ENCODE measurements around the gene FGL2. TPM values are rescaled to one million over a fixed set of nuclear protein-coding genes. Genes with fewer than 3 reads are reported as not detected.

Gene FGL2, protein sequence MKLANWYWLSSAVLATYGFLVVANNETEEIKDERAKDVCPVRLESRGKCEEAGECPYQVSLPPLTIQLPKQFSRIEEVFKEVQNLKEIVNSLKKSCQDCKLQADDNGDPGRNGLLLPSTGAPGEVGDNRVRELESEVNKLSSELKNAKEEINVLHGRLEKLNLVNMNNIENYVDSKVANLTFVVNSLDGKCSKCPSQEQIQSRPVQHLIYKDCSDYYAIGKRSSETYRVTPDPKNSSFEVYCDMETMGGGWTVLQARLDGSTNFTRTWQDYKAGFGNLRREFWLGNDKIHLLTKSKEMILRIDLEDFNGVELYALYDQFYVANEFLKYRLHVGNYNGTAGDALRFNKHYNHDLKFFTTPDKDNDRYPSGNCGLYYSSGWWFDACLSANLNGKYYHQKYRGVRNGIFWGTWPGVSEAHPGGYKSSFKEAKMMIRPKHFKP
- 29.9 and 31.0 TPM in 2 replicates for total RNA-seq

DNA sequence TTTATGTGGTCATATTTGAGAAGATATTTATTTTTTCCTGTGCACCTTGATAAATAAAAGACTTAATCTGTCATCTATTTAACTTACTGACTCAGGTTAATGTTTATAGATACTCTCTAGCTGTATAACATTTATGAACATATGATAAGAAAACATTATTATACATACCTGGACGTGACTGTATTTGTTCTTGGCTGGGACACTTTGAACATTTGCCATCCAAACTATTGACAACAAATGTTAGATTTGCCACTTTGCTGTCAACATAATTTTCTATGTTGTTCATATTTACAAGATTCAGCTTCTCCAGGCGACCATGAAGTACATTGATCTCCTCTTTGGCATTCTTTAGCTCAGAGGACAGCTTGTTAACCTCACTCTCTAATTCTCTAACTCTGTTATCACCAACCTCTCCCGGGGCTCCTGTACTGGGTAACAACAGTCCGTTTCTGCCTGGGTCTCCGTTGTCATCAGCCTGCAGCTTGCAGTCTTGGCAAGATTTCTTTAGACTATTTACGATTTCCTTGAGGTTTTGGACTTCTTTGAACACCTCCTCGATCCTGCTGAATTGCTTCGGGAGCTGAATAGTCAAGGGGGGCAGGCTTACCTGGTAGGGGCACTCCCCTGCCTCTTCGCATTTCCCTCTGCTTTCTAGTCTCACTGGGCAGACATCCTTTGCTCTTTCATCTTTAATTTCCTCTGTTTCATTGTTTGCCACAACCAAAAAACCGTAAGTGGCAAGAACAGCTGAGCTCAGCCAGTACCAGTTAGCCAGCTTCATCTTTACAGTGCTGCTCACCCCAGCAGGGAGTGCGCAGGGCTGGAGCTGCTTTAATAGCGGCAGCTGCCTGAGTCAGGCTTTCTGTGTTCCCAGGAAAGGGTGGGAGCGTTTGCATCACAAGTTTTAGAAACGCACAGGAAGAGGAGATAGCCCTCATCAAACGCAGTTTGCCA is at the start of gene FGL2:
Gene FGL2, minus strand, starts transcription at position 807 of the 954 bp plus-strand sequence. Its CDS starts 26 bp downstream, at position 781.

Other genes starting within 250 kb of the FGL2 start
- not detected in 2 replicates for gene SPDYE17, start 167.5 kb downstream of the FGL2 start, total RNA-seq
- not detected in 2 replicates for gene SPDYE18, start 137.3 kb downstream of the FGL2 start, total RNA-seq
- 2.2 and 3.6 TPM in 2 replicates for gene CCDC146, start 77.2 kb downstream of the FGL2 start, total RNA-seq
- 8.6 and 8.9 TPM in 2 replicates for gene GSAP, start 216.5 kb upstream of the FGL2 start, total RNA-seq

Data from smooth muscle cell of trachea (primary cell).